Adrenal gland (tissue), 12 donors: ENCODE data around the gene HACD3. TPM values are rescaled to one million over a fixed set of nuclear protein-coding genes. Genes with fewer than 3 reads are reported as not detected.
A peak's percentile ranks its signal among the peaks of the same experiment; 100 is the strongest.

Experiments
- DNase-seq, 7 donors: peaks; one replicate each; pipeline ENCODE4 v3.0.0-alpha.2; 2019 to 2020
- H3K27ac ChIP-seq, 5 donors: fragments of 200-600 bp; sonication (generic) in 4 of 5; 1 replicate in 3 of 5; 2 replicates in 2 of 5; pipeline versions ENCODE4 v1.5.1 to v1.8.0; 2016 to 2020; ENCODE audit warnings: mild to moderate bottlenecking in 1 of 5
- H3K27me3 ChIP-seq: fragments of 200-600 bp; 2 replicates; pipeline ENCODE4 v1.8.0; 2021
- H3K36me3 ChIP-seq, 2 donors: fragments of 200-600 bp; replicated peaks in 1 of 2; 1 replicate in 1 of 2; 2 replicates in 1 of 2; pipeline versions ENCODE4 v1.5.1 to v1.8.0; 2018 to 2022
- H3K4me1 ChIP-seq, 2 donors: fragments of 200-600 bp; replicated peaks in 1 of 2; 1 replicate in 1 of 2; 2 replicates in 1 of 2; pipeline versions ENCODE4 v1.5.1 to v1.8.0; 2018 to 2021
- H3K4me3 ChIP-seq, 4 donors: fragments of 200-600 bp; sonication (generic) in 3 of 4; one replicate each; pipeline ENCODE4 v1.5.1; 2016 to 2018
- H3K9me3 ChIP-seq, 3 donors: fragments of 200-600 bp; sonication (generic) in 1 of 3; replicated peaks in 1 of 3; 1 replicate in 2 of 3; 2 replicates in 1 of 3; pipeline versions ENCODE4 v1.5.1 to v1.8.0; 2016 to 2021
- POLR2A ChIP-seq, 2 donors: fragments of 450-650 bp; IDR thresholded peaks; one replicate each; pipeline ENCODE4 v1.6.1; 2017; ENCODE audit warnings: antibody characterized with exemption in 2 of 2, mild to moderate bottlenecking in 2 of 2, moderate library complexity in 1 of 2
- WGBS, 4 donors: extraction: QIAGEN DNeasy Blood & Tissue Kit in 2 of 4; methylation state at CpG; one replicate each; pipeline versions ENCODE4 v1.1.5 to v1.1.7; 2013 to 2017; 5-methylcytosine and 5-hydroxymethylcytosine counted together
- intact Hi-C, 2 donors: fragments of 100-400 bp; cut with DNase I; formaldehyde crosslinking; loops; one replicate each; pipeline versions ENCODE4 v1.14.1 to v1.15.0; 2022 to 2023
- polyA plus RNA-seq, 3 donors: library from polyadenylated mRNA; stranded (reverse); fragments of 200-250 nt in 2 of 3; fragments of 350-450 nt in 1 of 3; fragmentation: Illumina TruSeq in 1 of 3; extraction: RNeasy Lipid Tissue Mini Kit (QIAGEN cat#74804) in 1 of 3; gene quantifications; one replicate each; pipeline ENCODE4 v1.2.3, GENCODE V29; 2013 to 2014
- total RNA-seq, 9 donors: library from RNA; depleted of rRNA in 4 of 9; stranded (reverse); fragments of >200 nt in 4 of 9; fragments of 120-200 nt in 1 of 9; fragmentation: NEBNext Ultra II Directional in 1 of 9; extraction: Animal tissue kit (Norgen Biotek cat#: 25700) in 1 of 9; gene quantifications; one replicate each; pipeline versions ENCODE4 v1.1.0 to v1.2.4, GENCODE V29; 2013 to 2023
- TF ChIP-seq, protein P1 (sequence below), 6 experiments: fragments of 450-650 bp in 4 of 6; fragments of 200-600 bp in 2 of 6; sonication (generic) in 1 of 6; IDR thresholded peaks; 1 replicate in 5 of 6; 2 replicates in 1 of 6; pipeline versions ENCODE4 v1.5.1 to v1.8.0; 2016 to 2021; ENCODE audit warnings: antibody characterized with exemption in 6 of 6, mild to moderate bottlenecking in 2 of 6, moderate library complexity in 1 of 6
- donor health status: healthy with polysubstance abuse.
- donor health status: Bipolar disorder and iron deficiency.
- donor health status: DM: yes; HTN: yes; CAD: no.
- donor health status: DM: no; HTN: no; CAD: no.
- donor health status: DM: no; HTN: no; CAD: no.
- donor health status: DM: yes; HTN: yes; CAD: no.

Gene HACD3
- total and polyA plus RNA-seq, 12 donors, result 13.8 to 284 (median 119) TPM

- TF ChIP-seq POLR2A (IDR thresholded peaks at IDR 0.05), result no peak
- TF ChIP-seq, protein P1, sequence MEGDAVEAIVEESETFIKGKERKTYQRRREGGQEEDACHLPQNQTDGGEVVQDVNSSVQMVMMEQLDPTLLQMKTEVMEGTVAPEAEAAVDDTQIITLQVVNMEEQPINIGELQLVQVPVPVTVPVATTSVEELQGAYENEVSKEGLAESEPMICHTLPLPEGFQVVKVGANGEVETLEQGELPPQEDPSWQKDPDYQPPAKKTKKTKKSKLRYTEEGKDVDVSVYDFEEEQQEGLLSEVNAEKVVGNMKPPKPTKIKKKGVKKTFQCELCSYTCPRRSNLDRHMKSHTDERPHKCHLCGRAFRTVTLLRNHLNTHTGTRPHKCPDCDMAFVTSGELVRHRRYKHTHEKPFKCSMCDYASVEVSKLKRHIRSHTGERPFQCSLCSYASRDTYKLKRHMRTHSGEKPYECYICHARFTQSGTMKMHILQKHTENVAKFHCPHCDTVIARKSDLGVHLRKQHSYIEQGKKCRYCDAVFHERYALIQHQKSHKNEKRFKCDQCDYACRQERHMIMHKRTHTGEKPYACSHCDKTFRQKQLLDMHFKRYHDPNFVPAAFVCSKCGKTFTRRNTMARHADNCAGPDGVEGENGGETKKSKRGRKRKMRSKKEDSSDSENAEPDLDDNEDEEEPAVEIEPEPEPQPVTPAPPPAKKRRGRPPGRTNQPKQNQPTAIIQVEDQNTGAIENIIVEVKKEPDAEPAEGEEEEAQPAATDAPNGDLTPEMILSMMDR (IDR thresholded peaks at IDR 0.05), result peak in 2 of 6 experiments; percentile 2 to 3
- peak overlapping the region in 1 of 4 donors; percentile 78 for H3K4me3 ChIP-seq
- intact Hi-C loops, result no loop called here
- no peaks in the 10 kb centered on the region for H3K9me3 ChIP-seq
- DNase-seq, result no peak
- H3K4me1 ChIP-seq, result peaks cover 15 to 39% of the 10 kb centered on the region in 2 donors
- H3K36me3 ChIP-seq, result no peaks in the 10 kb centered on the region
- WGBS, 4 donors, result 15 to 35% (median 21%) methylated on average over 8 of the region's 8 CpGs
- peak overlapping the region in 2 of 5 donors; percentile 90 to 92 for H3K27ac ChIP-seq
- H3K27me3 ChIP-seq, result no peaks in the 10 kb centered on the region
Measured at GRCh38 chr15:65517866-65518207, 12.4 kb upstream of the HACD3 start.

DNA sequence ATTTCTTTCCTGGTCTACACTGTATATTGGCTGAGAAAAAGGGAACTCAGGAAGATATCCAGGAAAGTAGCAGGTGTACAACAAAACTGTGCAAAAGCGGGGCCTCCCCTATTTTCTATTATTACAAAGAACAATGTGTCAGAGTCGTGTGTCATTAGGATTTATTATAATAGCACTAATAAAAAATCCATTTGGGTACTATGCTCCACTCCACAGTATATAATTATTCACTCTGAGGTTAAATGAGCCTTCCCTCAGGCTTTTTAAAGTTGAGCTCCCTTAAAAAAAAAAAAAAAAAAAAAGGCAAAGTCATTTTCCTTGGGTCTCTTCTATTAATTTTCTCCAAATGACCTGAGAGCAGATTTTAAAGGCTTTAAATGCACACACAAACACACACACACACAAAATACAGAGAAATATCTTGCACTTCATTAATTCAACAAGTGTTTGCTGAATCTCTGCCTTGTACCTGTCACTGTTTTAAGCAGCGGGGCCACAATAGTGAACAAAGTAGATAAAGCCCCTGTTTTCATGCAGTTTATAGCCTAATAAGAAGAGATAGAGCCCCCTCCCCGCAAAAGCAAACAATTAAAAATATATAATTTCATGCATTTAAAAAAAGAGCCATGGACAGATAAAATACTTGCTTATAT is 11.5 kb upstream of the HACD3 start:
- WGBS, 4 donors, result 83 to 91% (median 85%) methylated on average over 4 of the region's 4 CpGs
- no peak for DNase-seq
- H3K27ac ChIP-seq, result no peak overlapping the region
- TF ChIP-seq, protein P1 (IDR thresholded peaks at IDR 0.05), result no peak
- no peak for TF ChIP-seq POLR2A (IDR thresholded peaks at IDR 0.05)
- H3K4me1 ChIP-seq, result peaks cover 14 to 30% of the 10 kb centered on the region in 2 donors
- no peaks in the 10 kb centered on the region for H3K36me3 ChIP-seq
- H3K4me3 ChIP-seq, result no peak overlapping the region
- intact Hi-C loops, result no loop called here
- no peaks in the 10 kb centered on the region for H3K27me3 ChIP-seq
- no peaks in the 10 kb centered on the region for H3K9me3 ChIP-seq

DNA sequence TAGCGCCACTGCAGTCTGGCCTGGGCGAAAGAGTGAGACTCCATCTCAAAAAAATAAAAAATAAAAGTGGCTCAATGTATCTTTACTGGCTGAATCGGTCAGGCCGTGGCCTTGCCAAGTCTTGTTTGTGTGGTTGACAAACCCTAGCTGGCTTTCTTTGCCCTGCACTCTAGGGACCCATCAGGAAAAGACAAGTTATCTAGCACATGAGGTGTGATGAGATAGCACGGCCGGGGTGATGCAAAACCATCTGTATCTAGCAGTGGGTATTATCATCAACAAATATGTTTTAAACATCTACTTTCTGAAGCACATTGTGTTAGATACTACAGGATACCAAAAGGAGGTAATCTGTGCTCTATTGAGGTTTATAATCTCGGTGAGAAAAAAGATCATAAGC is 8.9 kb upstream of the HACD3 start:
- H3K4me1 ChIP-seq, result peaks cover 5 to 8% of the 10 kb centered on the region in 2 donors
- TF ChIP-seq POLR2A (IDR thresholded peaks at IDR 0.05), result no peak
- TF ChIP-seq, protein P1 (IDR thresholded peaks at IDR 0.05), result no peak
- 82 to 92% (median 88%) methylated on average over 7 of the region's 7 CpGs for WGBS, 4 donors

GRCh38 chr15:65524226-65524625 is 6.0 kb upstream of the HACD3 start:
- no peaks in the 10 kb centered on the region for H3K4me1 ChIP-seq
- no peaks in the 10 kb centered on the region for H3K27me3 ChIP-seq
- no peak overlapping the region for H3K27ac ChIP-seq
- 69 to 82% (median 79%) methylated on average over 10 of the region's 10 CpGs for WGBS, 4 donors
- DNase-seq, result peak in 1 of 7 donors; percentile 24
- no peak overlapping the region for H3K4me3 ChIP-seq
- H3K9me3 ChIP-seq, result no peaks in the 10 kb centered on the region
- TF ChIP-seq, protein P1 (IDR thresholded peaks at IDR 0.05), result no peak
- intact Hi-C loops, result no loop called here
- H3K36me3 ChIP-seq, result no peaks in the 10 kb centered on the region

More for the DNA sequence above, 8.9 kb upstream of the HACD3 start:
- no peak overlapping the region for H3K4me3 ChIP-seq
- intact Hi-C loops, result no loop called here
- no peaks in the 10 kb centered on the region for H3K9me3 ChIP-seq
- DNase-seq, result peak in 1 of 7 donors; percentile 44
- no peak overlapping the region for H3K27ac ChIP-seq
- H3K36me3 ChIP-seq, result no peaks in the 10 kb centered on the region
- no peaks in the 10 kb centered on the region for H3K27me3 ChIP-seq
